Body of pancreas (tissue), 4 donors: ENCODE measurements around the gene CDV3. TPM values are rescaled to one million over a fixed set of nuclear protein-coding genes. Genes with fewer than 3 reads are reported as not detected.

ENCODE experiments used
- ATAC-seq: fragments of 150-250 bp; one replicate; pipeline ENCODE4 v1.9.1; 2016
- DNase-seq, 4 donors: peaks; one replicate each; pipeline ENCODE4 v3.0.0-alpha.2; 2019
- H3K27ac ChIP-seq, 4 donors: fragments of 200-600 bp; sonication (generic); 1 replicate in 3 of 4; 2 replicates in 1 of 4; pipeline versions ENCODE4 v1.5.1 to v1.6.1; 2016 to 2019; ENCODE audit warnings: mild to moderate bottlenecking in 1 of 4, mixed read lengths in 1 of 4, moderate library complexity in 1 of 4
- H3K27me3 ChIP-seq, 2 donors: fragments of 200-600 bp; sonication (generic); one replicate each; pipeline ENCODE4 v1.6.0; 2016; ENCODE audit warnings: mild to moderate bottlenecking in 1 of 2
- H3K36me3 ChIP-seq, 2 donors: fragments of 200-600 bp; sonication (generic); replicated peaks in 1 of 2; 2 replicates each; pipeline ENCODE4 v1.5.1; 2016; ENCODE audit warnings: low read depth in 2 of 2; ENCODE audit not compliant: insufficient read depth in 1 of 2
- H3K4me1 ChIP-seq: fragments of 200-600 bp; sonication (generic); one replicate; pipeline ENCODE4 v1.6.0; 2016
- H3K4me3 ChIP-seq, 2 donors: fragments of 200-600 bp; sonication (generic); 1 replicate in 1 of 2; 2 replicates in 1 of 2; pipeline ENCODE4 v1.5.1; 2016 to 2019
- H3K9me3 ChIP-seq, 3 donors: fragments of 200-600 bp; sonication (generic); 1 replicate in 2 of 3; 2 replicates in 1 of 3; pipeline ENCODE4 v1.5.1; 2016
- POLR2A ChIP-seq, 3 donors: fragments of 450-650 bp; IDR thresholded peaks; one replicate each; pipeline ENCODE4 v1.6.1; 2016; ENCODE audit warnings: antibody characterized with exemption in 3 of 3, mild to moderate bottlenecking in 2 of 3
- WGBS, 2 donors: methylation state at CpG; one replicate each; pipeline ENCODE4 v1.1.5; 2017; 5-methylcytosine and 5-hydroxymethylcytosine counted together
- intact Hi-C: fragments of 100-400 bp; cut with DNase I; formaldehyde crosslinking; loops from one replicate; pipeline ENCODE4 v1.15.1; 2023
- total RNA-seq, 2 donors: library from RNA; depleted of rRNA; stranded (reverse); fragments of >200 nt; gene quantifications; one replicate each; pipeline ENCODE4 v1.1.0, GENCODE V29; 2016
- TF ChIP-seq, protein P1 (sequence below), 7 experiments: fragments of 450-650 bp in 4 of 7; fragments of 200-600 bp in 3 of 7; sonication (generic) in 3 of 7; IDR thresholded peaks; one replicate each; pipeline ENCODE4 v1.5.1; 2016 to 2019; ENCODE audit warnings: antibody characterized with exemption in 7 of 7

The CDV3 gene
- total RNA-seq, 2 donors from 2014 or later, result 67.6 to 70.3 TPM

DNA sequence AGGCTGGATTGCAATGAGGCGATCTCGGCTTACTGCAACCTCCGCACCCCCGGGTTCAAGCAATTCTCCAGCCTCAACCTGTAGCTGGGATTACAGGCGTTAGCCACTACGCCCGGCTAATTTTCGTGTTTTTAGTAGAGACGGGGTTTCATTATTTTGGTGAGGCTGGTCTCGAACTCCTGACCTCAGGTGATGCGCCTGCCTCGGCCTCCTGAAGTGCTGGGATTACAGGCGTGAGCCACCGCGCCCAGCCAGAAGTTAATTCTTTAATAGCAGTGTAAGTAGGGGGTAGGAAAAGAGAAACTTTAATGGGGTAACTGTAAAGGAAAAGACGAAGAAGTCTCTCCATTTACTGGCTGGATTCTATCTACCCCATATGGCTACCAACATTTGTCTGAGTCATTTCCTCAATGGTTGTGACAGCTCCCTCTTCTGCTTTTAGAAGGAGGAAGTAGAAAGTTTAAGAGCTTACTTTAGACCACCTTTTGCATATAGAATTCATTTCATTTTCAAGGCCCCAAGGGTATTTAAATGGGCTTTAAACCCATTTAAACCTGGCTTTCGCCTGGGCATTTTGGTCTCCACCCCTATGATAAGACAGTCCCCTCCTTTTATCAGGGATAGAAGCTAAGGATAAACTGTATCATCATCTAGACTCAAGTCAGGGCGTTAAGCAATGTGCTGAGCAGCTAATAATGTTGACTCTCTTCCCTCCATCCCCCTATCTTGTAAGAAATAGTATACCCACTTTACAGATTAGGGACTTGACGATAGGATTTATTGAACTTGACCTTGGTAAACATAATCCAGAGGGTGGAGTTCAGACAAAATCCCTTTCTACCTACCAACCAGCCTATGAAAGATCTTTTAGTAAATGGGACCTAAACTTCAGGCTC is 1.1 kb upstream of the CDV3 start:
- intact Hi-C loops, result no loop called here
- peak overlapping the region; percentile 86 to 95 (median 90) for H3K27ac ChIP-seq
- ATAC-seq (no peak), DNase-seq (no peak)
- no peaks in the 10 kb centered on the region for H3K27me3 ChIP-seq
- H3K4me3 ChIP-seq, result no peak overlapping the region
- no peaks in the 10 kb centered on the region for H3K36me3 ChIP-seq
- WGBS, 2 donors, result 74 to 82% methylated on average over 19 of the region's 19 CpGs
- H3K4me1 ChIP-seq, result peaks cover 49% of the 10 kb centered on the region
- TF ChIP-seq, protein P1, sequence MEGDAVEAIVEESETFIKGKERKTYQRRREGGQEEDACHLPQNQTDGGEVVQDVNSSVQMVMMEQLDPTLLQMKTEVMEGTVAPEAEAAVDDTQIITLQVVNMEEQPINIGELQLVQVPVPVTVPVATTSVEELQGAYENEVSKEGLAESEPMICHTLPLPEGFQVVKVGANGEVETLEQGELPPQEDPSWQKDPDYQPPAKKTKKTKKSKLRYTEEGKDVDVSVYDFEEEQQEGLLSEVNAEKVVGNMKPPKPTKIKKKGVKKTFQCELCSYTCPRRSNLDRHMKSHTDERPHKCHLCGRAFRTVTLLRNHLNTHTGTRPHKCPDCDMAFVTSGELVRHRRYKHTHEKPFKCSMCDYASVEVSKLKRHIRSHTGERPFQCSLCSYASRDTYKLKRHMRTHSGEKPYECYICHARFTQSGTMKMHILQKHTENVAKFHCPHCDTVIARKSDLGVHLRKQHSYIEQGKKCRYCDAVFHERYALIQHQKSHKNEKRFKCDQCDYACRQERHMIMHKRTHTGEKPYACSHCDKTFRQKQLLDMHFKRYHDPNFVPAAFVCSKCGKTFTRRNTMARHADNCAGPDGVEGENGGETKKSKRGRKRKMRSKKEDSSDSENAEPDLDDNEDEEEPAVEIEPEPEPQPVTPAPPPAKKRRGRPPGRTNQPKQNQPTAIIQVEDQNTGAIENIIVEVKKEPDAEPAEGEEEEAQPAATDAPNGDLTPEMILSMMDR (IDR thresholded peaks at IDR 0.05), result no peak
- TF ChIP-seq POLR2A (IDR thresholded peaks at IDR 0.05), result no peak
- no peaks in the 10 kb centered on the region for H3K9me3 ChIP-seq

DNA sequence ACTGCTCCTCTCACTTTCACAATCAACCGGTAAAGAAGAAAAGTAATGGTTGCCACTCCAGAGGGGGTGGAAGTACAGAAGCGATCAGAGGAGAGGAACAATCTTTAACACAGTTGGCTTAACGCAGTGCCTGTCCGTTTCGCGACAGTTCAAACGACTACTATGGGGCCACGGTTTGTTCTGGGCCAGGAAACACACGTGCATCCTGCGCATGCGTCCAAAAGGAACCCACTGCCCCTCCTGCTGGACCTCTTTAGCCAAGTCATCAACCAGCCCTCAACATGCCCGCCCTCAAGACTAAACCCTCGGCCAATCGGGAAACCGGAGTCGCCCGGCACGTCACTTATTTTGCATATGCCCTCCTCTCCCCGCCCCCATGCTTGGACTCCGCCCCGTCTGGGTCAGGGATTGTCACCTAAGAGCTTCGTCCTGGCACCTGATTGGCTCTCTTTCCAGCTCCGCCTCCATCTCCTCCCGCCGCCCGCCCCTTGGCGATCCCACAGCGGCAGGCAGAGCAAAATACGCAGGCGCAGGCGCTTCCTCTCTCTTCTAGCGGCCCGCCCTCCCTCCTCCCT is 345 bp upstream of the CDV3 start:
- H3K4me3 ChIP-seq, result no peak overlapping the region
- TF ChIP-seq POLR2A (IDR thresholded peaks at IDR 0.05), result peak in 2 of 3 donors; percentile 68 to 77
- TF ChIP-seq, protein P1 (IDR thresholded peaks at IDR 0.05), result peak in 3 of 7 experiments; percentile 36 to 41 (median 37)
- ATAC-seq, result peak; percentile 88
- intact Hi-C loops, result no loop called here
- H3K9me3 ChIP-seq, result no peaks in the 10 kb centered on the region
- peaks cover 0 to 3% of the 10 kb centered on the region in 2 donors for H3K36me3 ChIP-seq
- peaks cover 56% of the 10 kb centered on the region for H3K4me1 ChIP-seq
- peak; percentile 100 for DNase-seq
- 0 to 1% methylated on average over 32 to 33 of the region's 33 CpGs for WGBS, 2 donors
- peak overlapping the region; percentile 90 to 98 (median 94) for H3K27ac ChIP-seq
- no peaks in the 10 kb centered on the region for H3K27me3 ChIP-seq

DNA sequence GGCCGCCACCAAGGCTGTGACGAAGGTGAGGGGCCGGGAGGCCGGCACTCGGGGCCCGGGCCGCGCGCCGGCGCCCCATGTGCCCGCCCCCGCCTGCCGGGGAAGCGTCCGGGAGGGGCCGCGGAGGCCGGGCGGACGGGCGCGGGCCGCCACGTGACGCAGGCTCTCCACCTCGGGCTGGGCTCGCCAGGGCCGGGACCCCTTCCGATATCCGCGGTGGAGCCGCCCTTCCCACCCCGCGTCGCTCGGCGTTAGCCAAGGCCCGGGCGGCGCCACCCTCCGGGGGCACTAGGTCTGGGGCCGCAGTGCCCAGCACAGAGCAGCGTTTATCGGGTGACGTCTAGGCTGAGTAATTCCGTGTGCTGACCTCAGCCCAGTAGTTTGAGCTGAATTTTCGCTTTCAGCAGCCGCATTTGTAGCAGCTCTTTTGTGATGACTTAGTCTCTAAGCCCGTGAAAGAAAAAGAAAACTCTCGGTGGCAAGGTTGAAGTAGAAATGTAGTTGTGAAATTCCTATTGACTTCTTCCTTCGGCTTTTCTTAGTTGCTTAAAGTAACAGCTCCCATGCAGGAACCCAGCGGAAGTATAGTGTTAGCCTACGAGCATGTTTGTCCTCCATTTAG is 885 bp downstream of the CDV3 start:
- H3K27ac ChIP-seq, result peak overlapping the region; percentile 86 to 98 (median 94)
- DNase-seq (peak; percentile 68 to 77 (median 72)), ATAC-seq (peak; percentile 35)
- TF ChIP-seq, protein P1 (IDR thresholded peaks at IDR 0.05), result peak in 1 of 7 experiments; percentile 7
- peak; percentile 64 to 81 (median 79) for TF ChIP-seq POLR2A (IDR thresholded peaks at IDR 0.05)
- 0% methylated on average over 7 to 52 of the region's 54 CpGs for WGBS, 2 donors
- no peaks in the 10 kb centered on the region for H3K9me3 ChIP-seq
- intact Hi-C loops, result no loop called here
- no peaks in the 10 kb centered on the region for H3K27me3 ChIP-seq
- peak overlapping the region; percentile 54 to 57 for H3K4me3 ChIP-seq
- peaks cover 0 to 9% of the 10 kb centered on the region in 2 donors for H3K36me3 ChIP-seq
- H3K4me1 ChIP-seq, result peaks cover 64% of the 10 kb centered on the region

DNA sequence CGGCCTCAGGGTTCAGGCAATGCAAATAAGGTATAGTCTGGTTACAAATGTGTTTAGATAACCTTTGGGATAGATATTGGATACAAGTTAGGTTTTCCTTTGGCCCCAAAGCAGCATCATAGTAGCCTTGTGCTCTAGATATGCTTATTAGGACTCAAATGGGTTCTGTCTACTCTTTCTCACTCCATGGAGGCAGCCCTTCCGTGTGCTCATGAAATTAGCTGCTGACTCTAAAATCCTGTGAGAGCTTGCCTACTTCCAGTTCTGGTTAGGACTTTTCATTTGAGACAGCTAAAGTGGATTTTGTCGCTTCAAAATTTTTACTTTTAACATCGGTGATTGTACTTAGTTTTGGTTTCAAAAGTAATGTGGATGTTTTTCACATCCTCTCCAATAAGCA is 1.6 kb downstream of the CDV3 start:
- Histone ChIP-seq H3K27ac (peak overlapping the region; percentile 86 to 98 (median 94)), H3K4me1 (peaks cover 57% of the 10 kb centered on the region), H3K36me3 (peaks cover 0 to 10% of the 10 kb centered on the region in 2 donors), H3K4me3 (peak overlapping the region; percentile 54 to 57), H3K9me3 (no peaks in the 10 kb centered on the region), H3K27me3 (no peaks in the 10 kb centered on the region)
- no peak for TF ChIP-seq POLR2A (IDR thresholded peaks at IDR 0.05)
- TF ChIP-seq, protein P1 (IDR thresholded peaks at IDR 0.05), result no peak
- WGBS, 2 donors, result 18 to 29% methylated on average over 4 of the region's 4 CpGs
- intact Hi-C loops, result no loop called here
- no peak for DNase-seq
- ATAC-seq, result no peak
